Measurements from ENCODE around the gene CLEC19A. TPM values are rescaled to one million over a fixed set of nuclear protein-coding genes. Genes with fewer than 3 reads are reported as not detected.
"Not testable (repeated sequence)": the region's sequence is repeated elsewhere in the genome, so short reads cannot be mapped to it uniquely, and the experiment has no call there.

Gene CLEC19A
- total RNA-seq, 1 donor from 2014 or later = not detected

- DNase-seq (ENCODE audit: low spot score) = not testable (repeated sequence)
Observed at GRCh38 chr16:19321186-19321585, 35.7 kb downstream of the CLEC19A start.

DNA sequence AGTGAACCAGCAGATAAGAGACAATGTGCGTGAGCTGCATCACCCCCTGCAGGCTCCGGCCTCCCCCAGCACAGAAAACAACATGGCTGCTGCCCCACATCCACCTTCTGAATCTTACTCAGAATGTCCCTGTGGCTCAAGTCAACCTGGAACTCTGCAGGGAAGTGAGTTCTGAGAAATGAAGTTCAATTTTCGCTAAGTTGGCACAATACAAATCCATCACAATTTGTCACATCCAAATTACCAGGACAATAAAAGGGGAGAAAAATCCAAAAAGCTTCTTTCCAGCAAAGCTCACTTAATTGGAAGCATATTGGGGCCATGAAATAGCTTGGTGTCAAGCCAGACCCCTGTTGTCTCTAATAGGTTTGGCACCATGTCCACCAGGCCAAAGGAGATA lies 38.1 kb downstream of the CLEC19A start:
- DNase-seq (ENCODE audit: low spot score) = no peak

DNA sequence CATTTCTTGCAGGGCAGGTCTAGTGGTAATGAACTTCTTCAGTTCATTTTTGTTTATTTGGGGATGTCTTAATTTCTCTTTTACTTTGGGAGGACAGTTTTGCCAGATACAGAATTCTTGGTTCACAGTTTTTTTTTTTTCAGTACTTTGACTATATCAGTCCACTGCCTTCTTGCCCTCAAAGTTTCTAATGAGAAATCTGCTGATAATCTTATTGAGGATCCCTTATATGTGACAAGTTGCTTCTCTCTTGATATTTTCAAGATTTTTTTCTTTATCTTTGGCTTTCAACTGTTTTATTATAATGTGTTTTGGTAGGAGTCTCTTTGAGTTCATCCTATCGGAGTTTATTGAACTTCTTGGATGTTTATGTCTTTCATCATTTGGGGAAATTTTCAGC lies 42.8 kb downstream of the CLEC19A start:
- no peak for DNase-seq (ENCODE audit: low spot score)

DNA sequence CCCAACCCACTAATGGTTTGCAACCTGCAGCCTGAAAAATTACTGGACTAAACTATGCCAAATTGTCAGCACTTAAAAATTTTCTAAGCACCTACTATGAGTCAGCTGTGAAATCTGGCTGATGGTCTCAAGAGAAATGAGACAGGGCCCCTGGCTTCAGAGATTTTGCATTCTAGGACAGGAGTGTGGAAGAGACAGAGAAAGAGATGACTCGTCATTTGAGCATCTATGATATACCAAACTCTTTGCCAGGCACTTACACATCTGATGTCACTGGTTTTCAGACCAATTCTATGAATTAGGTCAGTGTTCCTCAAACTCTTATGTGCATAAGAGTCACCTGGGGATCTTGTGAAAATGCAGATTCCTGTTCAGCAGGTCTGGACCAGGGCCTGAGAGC lies 44.4 kb downstream of the CLEC19A start:
- no peak for DNase-seq (ENCODE audit: low spot score)

DNA sequence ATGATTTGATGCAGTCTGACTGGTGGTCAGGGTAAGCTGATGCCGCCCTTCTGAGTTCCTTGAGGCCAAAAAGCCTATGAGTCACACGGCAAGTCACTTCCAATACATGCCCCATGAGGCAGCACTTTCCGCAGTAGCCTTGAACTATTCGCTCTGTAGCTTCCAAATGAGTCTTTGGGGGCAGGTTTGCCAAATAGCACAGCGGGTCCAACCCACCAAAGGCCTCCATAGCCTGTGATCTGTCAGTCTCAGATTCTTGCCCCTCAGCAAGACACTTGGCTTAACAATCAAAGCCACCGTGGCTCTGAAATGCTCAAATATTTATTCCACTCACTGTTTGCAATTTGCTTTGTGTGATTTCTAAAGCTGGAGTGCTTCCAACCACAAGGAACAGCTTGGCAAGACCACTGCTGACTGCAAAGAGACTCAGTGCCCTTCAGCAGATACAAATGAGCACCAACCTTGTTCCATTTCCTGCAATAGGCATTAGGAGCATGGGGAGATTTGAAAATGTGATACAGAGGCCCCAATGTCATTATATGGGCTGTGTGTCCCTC lies 45.4 kb downstream of the CLEC19A start:
- no peak for DNase-seq (ENCODE audit: low spot score)

- no peak for DNase-seq (ENCODE audit: low spot score)
Observed at GRCh38 chr16:19331794-19332193, 46.3 kb downstream of the CLEC19A start.

DNA sequence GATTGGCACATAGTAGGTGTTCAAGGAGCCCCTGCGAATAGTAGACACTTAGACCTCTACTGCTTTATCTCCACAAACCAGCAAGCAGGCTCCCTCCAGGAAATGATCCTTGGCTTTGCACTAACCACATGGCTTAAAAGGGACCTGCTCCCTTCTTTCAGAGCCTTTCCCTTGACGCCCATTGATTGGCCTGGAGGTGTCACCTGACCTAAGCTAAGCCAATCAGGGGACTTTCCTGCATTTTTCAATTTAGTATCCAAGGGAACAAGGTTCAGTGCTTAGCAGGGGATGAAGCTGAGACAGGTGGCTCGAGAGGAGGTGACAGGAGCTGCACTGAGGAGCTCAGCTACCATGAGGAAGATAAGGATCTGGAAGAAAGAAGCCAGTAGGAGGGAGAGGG lies 52.8 kb downstream of the CLEC19A start:
- DNase-seq (ENCODE audit: low spot score) = no peak

GRCh38 chr16:19344224-19344801 lies 58.8 kb downstream of the CLEC19A start:
- DNase-seq (ENCODE audit: low spot score) = no peak

GRCh38 chr16:19344980-19345379 lies 59.4 kb downstream of the CLEC19A start:
- DNase-seq (ENCODE audit: low spot score) = no peak

GRCh38 chr16:19346335-19346922 lies 60.9 kb downstream of the CLEC19A start:
- DNase-seq (ENCODE audit: low spot score) = no peak

- no peak for DNase-seq (ENCODE audit: low spot score)
Observed at GRCh38 chr16:19348125-19348524, 62.6 kb downstream of the CLEC19A start.

DNA sequence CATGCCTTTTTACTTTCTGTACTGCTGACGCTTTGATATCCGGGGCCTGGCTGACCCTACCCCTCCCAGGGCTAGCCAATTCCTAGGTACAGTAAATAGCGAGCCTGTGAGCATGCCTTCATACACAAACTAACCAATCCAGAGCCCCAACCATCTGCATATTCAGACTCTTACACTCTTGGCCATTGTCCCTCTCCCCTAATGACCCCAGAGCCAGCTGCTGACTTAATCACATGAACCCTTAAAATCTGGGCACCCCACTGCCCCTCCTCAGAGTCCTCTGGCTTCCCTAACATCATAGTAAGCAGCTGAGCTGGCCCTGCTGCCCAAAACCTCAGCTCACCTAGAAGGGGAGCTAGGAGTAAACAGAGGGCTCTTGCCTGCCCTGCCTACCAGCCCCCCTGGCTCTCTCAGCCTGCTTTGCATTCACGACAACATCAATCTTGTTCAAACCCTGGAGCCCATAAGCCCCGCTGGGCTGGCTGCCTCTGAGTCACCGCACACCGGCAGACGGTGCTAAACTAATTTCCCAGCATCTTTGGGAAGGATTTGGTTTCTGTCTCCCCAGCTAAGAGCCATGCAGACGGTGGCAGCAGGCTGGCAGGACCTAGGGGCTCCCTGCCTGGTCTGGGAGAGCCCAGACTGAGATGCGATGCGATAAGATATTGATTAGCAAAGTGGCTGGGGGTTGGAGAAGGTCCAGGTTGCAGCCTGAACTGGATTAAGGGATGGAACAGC lies 63.2 kb downstream of the CLEC19A start:
- DNase-seq (ENCODE audit: low spot score) = no peak

GRCh38 chr16:19354371-19354770 lies 68.8 kb downstream of the CLEC19A start:
- DNase-seq (ENCODE audit: low spot score) = no peak

- DNase-seq (ENCODE audit: low spot score) = no peak
Observed at GRCh38 chr16:19356024-19356952, 70.8 kb downstream of the CLEC19A start.

GRCh38 chr16:19359556-19359955 lies 74.0 kb downstream of the CLEC19A start:
- DNase-seq (ENCODE audit: low spot score) = no peak

Other genes with a start within 250 kb of the CLEC19A start
- 11.3 TPM for gene COQ7, start 218.1 kb upstream of the CLEC19A start, total RNA-seq
- gene ITPRIPL2, start 171.8 kb upstream of the CLEC19A start, total RNA-seq = 89.8 TPM
- gene SYT17, start 117.5 kb upstream of the CLEC19A start, total RNA-seq = 1.1 TPM
- 0.26 TPM for gene TMC5, start 132.2 kb downstream of the CLEC19A start, total RNA-seq
- gene GDE1, start 236.4 kb downstream of the CLEC19A start, total RNA-seq = 55.9 TPM
- 12.7 TPM for gene CCP110, start 238.2 kb downstream of the CLEC19A start, total RNA-seq

Measured in mesenteric fat pad (tissue), 1 donor.